COR-L47 (cell line): ENCODE measurements around the gene FAM177B.

Experiments used
- DNase-seq: peaks from one replicate; lab custom pipeline; 2025; lab: John Stamatoyannopoulos, UW

Gene FAM177B

GRCh38 chr1:222736972-222737371, at the start of gene FAM177B:
Gene FAM177B (plus strand): TSS chr1:222737202. CDS start chr1:222746546, 9,344 bp downstream.
- no peak for DNase-seq

- no peak for DNase-seq
Observed at GRCh38 chr1:222691016-222691415, 46.0 kb upstream of the FAM177B start.

- DNase-seq, result no peak
Observed at GRCh38 chr1:222694927-222695326, 42.1 kb upstream of the FAM177B start.

- no peak for DNase-seq
Observed at GRCh38 chr1:222696741-222697140, 40.3 kb upstream of the FAM177B start.

GRCh38 chr1:222697203-222697602, 39.8 kb upstream of the FAM177B start:
- DNase-seq, result no peak

GRCh38 chr1:222697826-222698225, 39.2 kb upstream of the FAM177B start:
- DNase-seq, result no peak

GRCh38 chr1:222702210-222702609, 34.8 kb upstream of the FAM177B start:
- DNase-seq, result no peak

- no peak for DNase-seq
Observed at GRCh38 chr1:222704260-222704659, 32.7 kb upstream of the FAM177B start.

- no peak for DNase-seq
Observed at GRCh38 chr1:222706815-222707214, 30.2 kb upstream of the FAM177B start.

- DNase-seq, result no peak
Observed at GRCh38 chr1:222709700-222710153, 27.3 kb upstream of the FAM177B start.

GRCh38 chr1:222711319-222712252, 25.4 kb upstream of the FAM177B start:
- peak; percentile 28 for DNase-seq

- peak; percentile 79 for DNase-seq
Observed at GRCh38 chr1:222712253-222713090, 24.5 kb upstream of the FAM177B start, which contains the start of the genes AIDA and BROX. Gene AIDA (minus strand): TSS chr1:222712491. CDS start chr1:222712317, 174 bp downstream. Gene BROX (plus strand): TSS chr1:222712564. CDS start chr1:222715700, 3,136 bp downstream.

- DNase-seq, result peak; percentile 92
Observed at GRCh38 chr1:222713091-222713961, 23.7 kb upstream of the FAM177B start.

GRCh38 chr1:222716393-222716792, 20.6 kb upstream of the FAM177B start:
- DNase-seq, result no peak

- DNase-seq, result no peak
Observed at GRCh38 chr1:222728746-222729145, 8.3 kb upstream of the FAM177B start.

GRCh38 chr1:222730866-222731265, 6.1 kb upstream of the FAM177B start:
- DNase-seq, result no peak

- DNase-seq, result no peak
Observed at GRCh38 chr1:222732216-222733159, 4.5 kb upstream of the FAM177B start.

- no peak for DNase-seq
Observed at GRCh38 chr1:222734740-222735139, 2.3 kb upstream of the FAM177B start.

GRCh38 chr1:222736470-222736869, 532 bp upstream of the FAM177B start:
- DNase-seq, result no peak

- no peak for DNase-seq
Observed at GRCh38 chr1:222739465-222739864, 2.5 kb downstream of the FAM177B start.
